PC-9 (cell line): ENCODE results near the gene SAA1. TPM values are rescaled to one million over a fixed set of nuclear protein-coding genes. Genes with fewer than 3 reads are reported as not detected.
"Not testable (repeated sequence)": the region's sequence is repeated elsewhere in the genome, so short reads cannot be mapped to it uniquely, and the experiment has no call there.

Experiments
- BruUV-seq: library from RNA; stranded (reverse); fragments of 400-500 nt; replicated peaks from 2 replicates; lab custom pipeline; 2021; lab: Mats Ljungman, UMichigan
- CTCF ChIA-PET: fragments of 300-600 bp; sonication (Branson Sonifier 250); formaldehyde crosslinking; loops from one replicate; lab custom pipeline; 2022; ENCODE audit warnings: antibody characterized with exemption; lab: Charles Lee
- POLR2A ChIA-PET: fragments of 300-600 bp; sonication (Branson Sonifier 250); formaldehyde crosslinking; loops from one replicate; lab custom pipeline; 2022; ENCODE audit warnings: antibody characterized with exemption; ENCODE audit not compliant: unreplicated experiment; lab: Charles Lee
- DNase-seq, 2 experiments: peaks; one replicate each; pipeline versions ENCODE4 v3.0.0 to v3.0.0-alpha.2; 2015 to 2022; ENCODE audit warnings: mixed read lengths in 1 of 2
- H2AFZ ChIP-seq: fragments of 200-600 bp; sonication (generic); 2 replicates; pipeline ENCODE4 v1.8.1; 2017; ENCODE audit warnings: antibody characterized with exemption
- H3F3A ChIP-seq: fragments of 200-600 bp; sonication (generic); 2 replicates; pipeline ENCODE4 v1.8.1; 2017; ENCODE audit warnings: antibody characterized with exemption, mild to moderate bottlenecking, low read depth; ENCODE audit not compliant: insufficient read depth
- H3K27ac ChIP-seq: fragments of 200-600 bp; sonication (generic); 2 replicates; pipeline ENCODE4 v1.6.1; 2016; ENCODE audit warnings: mixed run types
- H3K27me3 ChIP-seq: fragments of 200-600 bp; sonication (generic); 2 replicates; pipeline ENCODE4 v1.6.1; 2016; ENCODE audit warnings: low read depth, mixed run types; ENCODE audit not compliant: insufficient read depth
- H3K36me3 ChIP-seq: fragments of 200-600 bp; sonication (generic); 2 replicates; pipeline ENCODE4 v1.6.1; 2016; ENCODE audit warnings: low read depth, mixed run types
- H3K4me1 ChIP-seq: fragments of 200-600 bp; sonication (generic); replicated peaks from 2 replicates; pipeline ENCODE4 v1.6.1; 2016; ENCODE audit warnings: mixed run types; ENCODE audit not compliant: insufficient read depth
- H3K4me2 ChIP-seq: fragments of 200-600 bp; sonication (generic); 2 replicates; pipeline ENCODE4 v1.6.1; 2017; ENCODE audit warnings: mixed run types
- H3K4me3 ChIP-seq: fragments of 200-600 bp; sonication (generic); 2 replicates; pipeline ENCODE4 v1.6.1; 2016; ENCODE audit warnings: mixed run types
- H3K79me2 ChIP-seq: fragments of 200-600 bp; sonication (generic); 2 replicates; pipeline ENCODE4 v1.6.1; 2017; ENCODE audit warnings: low read depth, mixed run types
- H3K9me2 ChIP-seq: fragments of 200-600 bp; sonication (generic); 2 replicates; pipeline ENCODE4 v1.8.1; 2017; ENCODE audit warnings: mild to moderate bottlenecking; ENCODE audit not compliant: insufficient read depth
- H3K9me3 ChIP-seq: fragments of 200-600 bp; sonication (generic); 2 replicates; pipeline ENCODE4 v1.8.1; 2016; ENCODE audit warnings: low read depth; ENCODE audit not compliant: insufficient read depth
- H4K20me1 ChIP-seq: fragments of 200-600 bp; sonication (generic); 2 replicates; pipeline ENCODE4 v1.8.1; 2017; ENCODE audit not compliant: insufficient read depth
- EZH2 ChIP-seq: fragments of 200-600 bp; sonication (generic); IDR thresholded peaks from 2 replicates; pipeline ENCODE4 v1.8.0; 2017; ENCODE audit warnings: antibody characterized with exemption, low read depth
- intact Hi-C: fragments of 100-400 bp; cut with micrococcal nuclease; formaldehyde crosslinking; loops from one replicate; pipeline ENCODE4 v1.10.0; 2022; ENCODE audit not compliant: unreplicated experiment
- total RNA-seq: library from RNA; stranded (reverse); gene quantifications from 2 replicates; pipeline ENCODE4 v1.2.3, GENCODE V29; 2021
- TF ChIP-seq, protein P1 (sequence below): fragments of 200-600 bp; sonication (generic); conservative IDR thresholded peaks from 2 replicates; pipeline ENCODE4 v1.6.1; 2017; ENCODE audit warnings: mixed run types, antibody characterized with exemption, mild to moderate bottlenecking, moderate library complexity

The SAA1 gene
- total RNA-seq, 1 experiment from 2014 or later: not detected

DNA sequence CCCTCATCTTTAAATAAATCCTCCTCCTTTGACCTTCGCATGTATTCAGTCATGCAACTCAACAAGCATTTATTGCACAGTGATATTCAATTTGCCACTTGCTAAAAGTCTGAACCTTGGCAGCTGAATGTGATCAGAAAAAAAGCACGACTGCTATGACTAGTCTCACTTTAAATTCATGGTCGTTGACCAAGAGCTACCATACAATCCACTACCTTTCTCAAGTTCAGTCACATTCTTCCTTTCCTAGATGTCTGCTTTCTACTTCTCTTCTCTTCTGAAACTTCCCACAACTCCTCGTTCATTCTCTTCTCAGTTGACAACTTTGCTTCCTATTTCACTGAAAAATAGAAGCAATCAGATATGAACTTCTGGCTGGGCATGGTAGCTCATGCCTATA is 2.0 kb upstream of the SAA1 start:
- TF ChIP-seq, protein P1, sequence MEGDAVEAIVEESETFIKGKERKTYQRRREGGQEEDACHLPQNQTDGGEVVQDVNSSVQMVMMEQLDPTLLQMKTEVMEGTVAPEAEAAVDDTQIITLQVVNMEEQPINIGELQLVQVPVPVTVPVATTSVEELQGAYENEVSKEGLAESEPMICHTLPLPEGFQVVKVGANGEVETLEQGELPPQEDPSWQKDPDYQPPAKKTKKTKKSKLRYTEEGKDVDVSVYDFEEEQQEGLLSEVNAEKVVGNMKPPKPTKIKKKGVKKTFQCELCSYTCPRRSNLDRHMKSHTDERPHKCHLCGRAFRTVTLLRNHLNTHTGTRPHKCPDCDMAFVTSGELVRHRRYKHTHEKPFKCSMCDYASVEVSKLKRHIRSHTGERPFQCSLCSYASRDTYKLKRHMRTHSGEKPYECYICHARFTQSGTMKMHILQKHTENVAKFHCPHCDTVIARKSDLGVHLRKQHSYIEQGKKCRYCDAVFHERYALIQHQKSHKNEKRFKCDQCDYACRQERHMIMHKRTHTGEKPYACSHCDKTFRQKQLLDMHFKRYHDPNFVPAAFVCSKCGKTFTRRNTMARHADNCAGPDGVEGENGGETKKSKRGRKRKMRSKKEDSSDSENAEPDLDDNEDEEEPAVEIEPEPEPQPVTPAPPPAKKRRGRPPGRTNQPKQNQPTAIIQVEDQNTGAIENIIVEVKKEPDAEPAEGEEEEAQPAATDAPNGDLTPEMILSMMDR: no peak
- no peak for TF ChIP-seq EZH2
- Histone ChIP-seq H3K4me1 (peaks cover 14% of the 10 kb centered on the region), H3K27ac (no peak overlapping the region), H3K79me2 (no peaks in the 10 kb centered on the region), H3K4me2 (no peak overlapping the region), H3K36me3 (no peaks in the 10 kb centered on the region), H2AFZ (no peak overlapping the region), H3K27me3 (no peaks in the 10 kb centered on the region), H4K20me1 (no peaks in the 10 kb centered on the region), H3K9me3 (no peaks in the 10 kb centered on the region), H3K9me2 (no peaks in the 10 kb centered on the region), H3F3A (0 out of 2 replicates have a peak, but pooled peaks cover 6% of the 10 kb centered on the region), H3K4me3 (no peak overlapping the region)
- DNase-seq: no peak
- intact Hi-C loops: no loop called here
- CTCF ChIA-PET: no interaction called here
- POLR2A ChIA-PET: no interaction called here
- no TSS peak for BruUV-seq

DNA sequence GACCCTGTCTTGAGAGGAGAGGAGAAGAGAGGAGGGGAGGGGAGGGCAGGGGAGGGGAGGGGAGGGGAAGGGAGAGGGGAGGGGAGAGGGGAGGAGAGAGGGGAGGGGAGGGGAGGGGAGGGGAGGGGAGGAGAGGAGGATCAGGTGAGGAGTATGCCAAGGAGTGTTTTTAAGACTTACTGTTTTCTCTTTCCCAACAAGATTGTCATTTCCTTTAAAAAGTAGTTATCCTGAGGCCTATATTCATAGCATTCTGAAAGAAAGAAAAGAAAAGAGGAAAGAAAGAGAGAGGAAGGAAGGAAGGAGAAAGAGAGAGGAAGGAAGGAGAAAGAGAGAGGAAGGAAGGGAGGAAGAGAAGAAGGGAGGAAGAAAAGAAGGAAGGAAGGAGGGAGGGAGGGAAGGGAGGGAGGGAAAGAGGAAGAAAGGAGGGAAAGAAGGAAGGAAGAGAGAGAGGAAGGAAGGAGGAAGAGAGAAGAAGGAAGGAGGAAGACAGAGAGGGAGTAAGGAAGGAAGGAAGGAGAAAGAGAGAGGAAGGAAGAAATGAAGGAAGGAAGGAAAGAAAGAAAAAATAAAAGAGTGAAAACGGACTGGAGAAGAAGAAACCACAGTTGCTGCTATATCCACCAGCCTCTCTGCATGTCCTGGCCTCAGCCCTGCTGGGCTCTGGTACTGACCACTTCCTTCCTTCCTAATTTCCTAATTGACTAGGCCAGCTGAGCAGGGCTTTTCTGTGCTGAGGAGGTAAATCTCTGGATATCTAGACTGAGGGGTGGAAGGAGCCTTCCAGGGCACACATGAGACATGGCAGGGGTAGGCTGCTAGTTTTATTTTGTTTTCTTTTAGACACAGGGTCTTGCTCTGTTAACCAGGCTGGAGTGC is 1.1 kb upstream of the SAA1 start:
- intact Hi-C loops: no loop called here
- ChIA-PET POLR2A (no interaction called here), CTCF (no interaction called here)
- H3K9me2 ChIP-seq: no peaks in the 10 kb centered on the region
- no peaks in the 10 kb centered on the region for H3K79me2 ChIP-seq
- no TSS peak for BruUV-seq
- TF ChIP-seq EZH2: no peak
- TF ChIP-seq, protein P1: no peak
- H3K4me2 ChIP-seq: no peak overlapping the region
- DNase-seq: no peak
- H3F3A ChIP-seq: 0 out of 2 replicates have a peak, but pooled peaks cover 6% of the 10 kb centered on the region
- no peaks in the 10 kb centered on the region for H3K27me3 ChIP-seq
- no peak overlapping the region for H3K4me3 ChIP-seq
- H3K36me3 ChIP-seq: no peaks in the 10 kb centered on the region
- no peak overlapping the region for H2AFZ ChIP-seq
- no peaks in the 10 kb centered on the region for H4K20me1 ChIP-seq
- no peak overlapping the region for H3K27ac ChIP-seq
- H3K4me1 ChIP-seq: peaks cover 14% of the 10 kb centered on the region
- no peaks in the 10 kb centered on the region for H3K9me3 ChIP-seq

DNA sequence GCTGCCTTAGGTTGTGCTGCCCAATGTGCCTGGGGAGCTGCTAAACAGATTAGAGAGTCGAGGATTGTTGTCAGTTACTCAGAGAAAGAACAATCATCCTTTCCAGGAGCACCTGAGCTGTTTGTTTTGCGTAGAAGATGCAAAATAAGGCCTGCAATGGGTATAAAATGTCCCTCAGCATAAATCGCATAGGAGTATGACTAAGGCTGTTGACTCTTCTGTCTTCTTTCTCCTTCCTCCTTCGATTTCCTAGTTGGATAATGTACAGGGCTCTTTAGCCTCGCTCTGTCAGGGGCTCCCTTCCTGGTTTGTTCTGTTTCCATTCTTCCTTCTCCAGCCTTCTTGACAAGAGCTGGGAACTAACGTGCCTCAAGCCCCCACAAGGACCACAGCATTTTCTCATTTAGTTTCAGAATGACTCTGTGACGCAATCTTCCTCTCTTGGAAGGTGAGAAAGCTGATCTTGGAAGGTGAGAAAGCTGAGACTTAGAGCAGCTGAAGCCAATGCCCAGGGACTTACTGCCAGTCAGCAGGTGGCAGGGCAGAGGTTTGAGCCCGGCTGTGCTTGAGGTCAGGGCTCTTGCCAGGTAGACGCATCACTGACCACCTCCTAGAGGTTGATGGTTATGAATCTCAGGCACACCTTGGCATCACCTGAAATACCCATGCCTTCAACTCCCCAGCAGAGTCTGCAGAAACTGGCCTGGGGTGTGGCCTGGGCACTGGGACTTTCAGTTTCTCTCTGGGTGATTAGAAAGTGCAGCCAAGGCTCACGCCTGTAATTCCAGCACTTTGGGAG is 1.5 kb downstream of the SAA1 start:
- Histone ChIP-seq H2AFZ (0 out of 2 replicates have a peak overlapping the region, but pooled peaks have one; percentile 18), H3K4me2 (peak overlapping the region; percentile 49; the same call in 1 of the 2 replicates), H3K4me1 (peaks cover 14% of the 10 kb centered on the region)
- H3K27ac ChIP-seq, H3K9me2 ChIP-seq, H3F3A ChIP-seq, H3K36me3 ChIP-seq, CTCF ChIA-PET, H3K27me3 ChIP-seq, H4K20me1 ChIP-seq, BruUV-seq, POLR2A ChIA-PET, H3K79me2 ChIP-seq, H3K9me3 ChIP-seq, H3K4me3 ChIP-seq: not testable (repeated sequence)
- intact Hi-C loops: loop anchor here (2.0 kb wide), 1 partner anchor 21 kb away; no protein-coding TSS in a partner anchor
- DNase-seq: peak; percentile 31 to 68

DNA sequence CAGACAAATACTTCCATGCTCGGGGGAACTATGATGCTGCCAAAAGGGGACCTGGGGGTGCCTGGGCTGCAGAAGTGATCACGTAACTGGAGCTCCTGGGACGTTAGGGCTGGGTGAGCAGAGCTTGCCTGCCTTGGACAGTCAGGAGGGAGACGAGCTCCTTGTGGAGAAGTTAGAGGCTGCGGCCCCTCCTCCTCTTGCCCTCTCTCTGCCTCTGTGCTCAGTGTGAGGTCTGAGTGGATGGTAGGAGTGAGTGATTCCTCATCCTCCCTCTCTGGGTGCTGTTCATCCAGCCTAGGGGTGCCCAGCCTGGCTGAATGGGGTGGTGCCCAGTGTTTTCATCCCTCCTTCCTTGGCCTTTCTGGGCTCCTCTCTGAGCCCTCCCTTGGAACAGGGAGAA is 3.2 kb downstream of the SAA1 start:
- H3K9me2 ChIP-seq, BruUV-seq, CTCF ChIA-PET, H3K36me3 ChIP-seq, H2AFZ ChIP-seq, H3K79me2 ChIP-seq, H3K4me2 ChIP-seq, H3K4me3 ChIP-seq, H3K27ac ChIP-seq, H3K27me3 ChIP-seq, H3K9me3 ChIP-seq, DNase-seq, POLR2A ChIA-PET, H3F3A ChIP-seq, H4K20me1 ChIP-seq: not testable (repeated sequence)
- intact Hi-C loops: loop anchor here (2.0 kb wide), 1 partner anchor 22 kb away; no protein-coding TSS in a partner anchor
- peaks cover 14% of the 10 kb centered on the region for H3K4me1 ChIP-seq
